GM23338 (cell line): ENCODE measurements around the gene SUPT3H.

ENCODE experiments used
- CTCF ChIP-seq, 2 experiments: fragments of 200-600 bp in 1 of 2; sonication (generic) in 1 of 2; conservative IDR thresholded peaks; 2 replicates each; pipeline versions ENCODE4 v1.5.1 to v1.6.1; 2016 to 2017; ENCODE audit warnings: antibody characterized with exemption in 2 of 2, low read depth in 2 of 2, mild to moderate bottlenecking in 2 of 2, moderate library complexity in 1 of 2
- EZH2 ChIP-seq: fragments of 200-600 bp; sonication (generic); IDR thresholded peaks from one replicate; pipeline ENCODE4 v1.8.0; 2017; ENCODE audit warnings: antibody characterized with exemption, mild to moderate bottlenecking, low read depth; ENCODE audit not compliant: unreplicated experiment
- EZH2phosphoT487 ChIP-seq: fragments of 200-600 bp; sonication (generic); IDR thresholded peaks from one replicate; pipeline ENCODE4 v1.8.1; 2018; ENCODE audit warnings: antibody characterized with exemption; ENCODE audit not compliant: unreplicated experiment
- JUNB ChIP-seq: IDR thresholded peaks from one replicate; pipeline ENCODE4 v1.6.1; 2016; ENCODE audit warnings: antibody characterized with exemption; ENCODE audit not compliant: unreplicated experiment
- NANOG ChIP-seq: IDR thresholded peaks from 2 replicates; pipeline ENCODE4 v1.6.1; 2016; ENCODE audit warnings: antibody characterized with exemption, borderline replicate concordance
- POLR2AphosphoS5 ChIP-seq: IDR thresholded peaks from 2 replicates; pipeline ENCODE4 v1.6.1; 2016; ENCODE audit warnings: antibody characterized with exemption, low read depth
- REST ChIP-seq: IDR thresholded peaks from one replicate; pipeline ENCODE4 v1.6.1; 2018; ENCODE audit warnings: antibody characterized with exemption; ENCODE audit not compliant: unreplicated experiment
- STAT1 ChIP-seq: IDR thresholded peaks from one replicate; pipeline ENCODE4 v1.6.1; 2016; ENCODE audit warnings: antibody characterized with exemption; ENCODE audit not compliant: unreplicated experiment

- TF ChIP-seq EZH2 (no peak), POLR2AphosphoS5 (no peak), CTCF (conservative IDR thresholded peaks at IDR 0.05; ENCODE audit: low read depth in 2 of 2) (no peak), REST (no peak), EZH2phosphoT487 (no peak), STAT1 (no peak), JUNB (no peak), NANOG (no peak)
Observed at GRCh38 chr6:45200510-45200909, 177.2 kb downstream of the SUPT3H start.
